PFSK-1 (cell line): ENCODE results near the gene LGR4.

Experiments
- POLR2AphosphoS5 ChIP-seq: IDR thresholded peaks from 2 replicates; pipeline ENCODE4 v1.6.1; 2012; ENCODE audit warnings: low read depth, mild to moderate bottlenecking, control low read depth, low read length, moderate library complexity
- SIN3A ChIP-seq: IDR thresholded peaks from 2 replicates; pipeline ENCODE4 v1.6.1; 2012; ENCODE audit warnings: mild to moderate bottlenecking, low read length, moderate library complexity, borderline replicate concordance; ENCODE audit not compliant: insufficient read depth
- TAF1 ChIP-seq: IDR thresholded peaks from 2 replicates; pipeline ENCODE4 v1.6.1; 2012; ENCODE audit warnings: low read length, control low read depth, borderline replicate concordance; ENCODE audit not compliant: insufficient read depth
- TF ChIP-seq, protein P1 (sequence below), 2 experiments: IDR thresholded peaks; 2 replicates each; pipeline versions ENCODE4 v1.6.1 to v1.8.0; 2011 to 2012; ENCODE audit warnings: low read depth in 2 of 2, low read length in 2 of 2, control low read depth in 1 of 2, inconsistent platforms in 1 of 2, mild to moderate bottlenecking in 1 of 2, moderate library complexity in 1 of 2; ENCODE audit not compliant: insufficient read depth in 1 of 2

DNA sequence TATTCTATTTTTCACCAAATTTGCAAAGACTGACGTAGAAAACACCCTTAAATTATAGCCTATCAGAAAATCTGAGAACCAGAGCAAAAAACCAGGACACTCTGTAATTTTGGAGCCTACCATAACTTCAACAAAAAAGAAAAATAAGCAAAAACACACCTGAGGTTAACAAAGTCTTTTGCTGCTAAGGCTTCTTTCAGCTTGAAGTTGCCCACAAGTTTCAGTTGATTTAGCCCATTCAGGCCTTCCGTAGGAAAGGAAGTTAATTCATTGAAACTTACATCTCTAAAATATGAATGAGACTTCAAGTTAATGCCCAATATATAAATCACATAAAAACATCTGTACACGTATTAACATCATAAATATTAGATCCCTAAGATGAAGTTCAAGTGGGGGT, 99.2 kb downstream of the LGR4 start:
- no peak for TF ChIP-seq POLR2AphosphoS5
- no peak for TF ChIP-seq TAF1
- TF ChIP-seq, protein P1, sequence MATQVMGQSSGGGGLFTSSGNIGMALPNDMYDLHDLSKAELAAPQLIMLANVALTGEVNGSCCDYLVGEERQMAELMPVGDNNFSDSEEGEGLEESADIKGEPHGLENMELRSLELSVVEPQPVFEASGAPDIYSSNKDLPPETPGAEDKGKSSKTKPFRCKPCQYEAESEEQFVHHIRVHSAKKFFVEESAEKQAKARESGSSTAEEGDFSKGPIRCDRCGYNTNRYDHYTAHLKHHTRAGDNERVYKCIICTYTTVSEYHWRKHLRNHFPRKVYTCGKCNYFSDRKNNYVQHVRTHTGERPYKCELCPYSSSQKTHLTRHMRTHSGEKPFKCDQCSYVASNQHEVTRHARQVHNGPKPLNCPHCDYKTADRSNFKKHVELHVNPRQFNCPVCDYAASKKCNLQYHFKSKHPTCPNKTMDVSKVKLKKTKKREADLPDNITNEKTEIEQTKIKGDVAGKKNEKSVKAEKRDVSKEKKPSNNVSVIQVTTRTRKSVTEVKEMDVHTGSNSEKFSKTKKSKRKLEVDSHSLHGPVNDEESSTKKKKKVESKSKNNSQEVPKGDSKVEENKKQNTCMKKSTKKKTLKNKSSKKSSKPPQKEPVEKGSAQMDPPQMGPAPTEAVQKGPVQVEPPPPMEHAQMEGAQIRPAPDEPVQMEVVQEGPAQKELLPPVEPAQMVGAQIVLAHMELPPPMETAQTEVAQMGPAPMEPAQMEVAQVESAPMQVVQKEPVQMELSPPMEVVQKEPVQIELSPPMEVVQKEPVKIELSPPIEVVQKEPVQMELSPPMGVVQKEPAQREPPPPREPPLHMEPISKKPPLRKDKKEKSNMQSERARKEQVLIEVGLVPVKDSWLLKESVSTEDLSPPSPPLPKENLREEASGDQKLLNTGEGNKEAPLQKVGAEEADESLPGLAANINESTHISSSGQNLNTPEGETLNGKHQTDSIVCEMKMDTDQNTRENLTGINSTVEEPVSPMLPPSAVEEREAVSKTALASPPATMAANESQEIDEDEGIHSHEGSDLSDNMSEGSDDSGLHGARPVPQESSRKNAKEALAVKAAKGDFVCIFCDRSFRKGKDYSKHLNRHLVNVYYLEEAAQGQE (IDR thresholded peaks at IDR 0.05; ENCODE audit: insufficient read depth in 1 of 2, low read depth in 2 of 2, low read length in 2 of 2) = no peak
- no peak for TF ChIP-seq SIN3A
